ENCODE data around the gene EPB41L2. TPM values are rescaled to one million over a fixed set of nuclear protein-coding genes. Genes with fewer than 3 reads are reported as not detected.
A peak's percentile ranks its signal among the peaks of the same experiment; 100 is the strongest.
"Not testable (repeated sequence)": the region's sequence is repeated elsewhere in the genome, so short reads cannot be mapped to it uniquely, and the experiment has no call there.

EPB41L2 gene
- total and polyA plus RNA-seq, 10 donors: 19.3 to 210 (median 123) TPM

GRCh38 chr6:130991422-130992137, 71.5 kb downstream of the EPB41L2 start:
- Histone ChIP-seq H3K27ac (no peak overlapping the region), H3K27me3 (replicated peaks in 1 of 7) (no peaks in the 10 kb centered on the region), H3K9me3 (no peaks in the 10 kb centered on the region), H3K4me3 (no peak overlapping the region), H3K4me1 (peaks cover 0 to 3% (median 0%) of the 10 kb centered on the region in 6 donors), H3K36me3 (no peaks in the 10 kb centered on the region)
- TF ChIP-seq POLR2AphosphoS5 (IDR thresholded peaks at IDR 0.05) (no peak), POLR2A (IDR thresholded peaks at IDR 0.05) (no peak)
- TF ChIP-seq, protein P1, sequence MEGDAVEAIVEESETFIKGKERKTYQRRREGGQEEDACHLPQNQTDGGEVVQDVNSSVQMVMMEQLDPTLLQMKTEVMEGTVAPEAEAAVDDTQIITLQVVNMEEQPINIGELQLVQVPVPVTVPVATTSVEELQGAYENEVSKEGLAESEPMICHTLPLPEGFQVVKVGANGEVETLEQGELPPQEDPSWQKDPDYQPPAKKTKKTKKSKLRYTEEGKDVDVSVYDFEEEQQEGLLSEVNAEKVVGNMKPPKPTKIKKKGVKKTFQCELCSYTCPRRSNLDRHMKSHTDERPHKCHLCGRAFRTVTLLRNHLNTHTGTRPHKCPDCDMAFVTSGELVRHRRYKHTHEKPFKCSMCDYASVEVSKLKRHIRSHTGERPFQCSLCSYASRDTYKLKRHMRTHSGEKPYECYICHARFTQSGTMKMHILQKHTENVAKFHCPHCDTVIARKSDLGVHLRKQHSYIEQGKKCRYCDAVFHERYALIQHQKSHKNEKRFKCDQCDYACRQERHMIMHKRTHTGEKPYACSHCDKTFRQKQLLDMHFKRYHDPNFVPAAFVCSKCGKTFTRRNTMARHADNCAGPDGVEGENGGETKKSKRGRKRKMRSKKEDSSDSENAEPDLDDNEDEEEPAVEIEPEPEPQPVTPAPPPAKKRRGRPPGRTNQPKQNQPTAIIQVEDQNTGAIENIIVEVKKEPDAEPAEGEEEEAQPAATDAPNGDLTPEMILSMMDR (IDR thresholded peaks at IDR 0.05 in 8 of 11, conservative IDR thresholded peaks at IDR 0.05 in 3 of 11): no peak
- DNase-seq: no peak
- WGBS, 5 donors: 87 to 93% (median 92%) methylated on average over 6 of the region's 6 CpGs
- intact Hi-C loops (cut with DNase I; ENCODE audit: low total_unique reads): no loop called here

DNA sequence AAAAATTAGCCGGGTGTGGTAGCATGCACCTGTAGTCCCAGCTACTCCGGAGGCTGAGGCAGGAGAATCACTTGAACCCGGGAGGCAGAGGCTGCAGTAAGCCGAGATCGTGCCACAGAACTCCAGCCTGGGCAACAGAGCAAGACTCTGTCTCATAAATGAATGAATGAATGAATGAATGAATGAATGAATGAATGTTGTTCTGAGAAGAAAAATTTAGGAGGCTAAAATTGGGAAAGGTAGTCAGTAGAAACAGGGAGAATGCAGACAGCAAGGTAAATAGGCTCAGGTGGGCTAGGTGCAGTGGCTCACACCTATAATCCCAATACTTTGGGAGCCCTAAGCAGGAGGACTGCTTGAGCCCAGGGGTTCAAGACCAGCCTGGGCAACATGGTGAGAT, 75.5 kb downstream of the EPB41L2 start:
- H3K36me3 ChIP-seq; H3K27ac ChIP-seq; intact Hi-C loops (cut with DNase I; ENCODE audit: low total_unique reads); DNase-seq; H3K27me3 ChIP-seq (replicated peaks in 1 of 7); H3K4me1 ChIP-seq; H3K4me3 ChIP-seq: not testable (repeated sequence)
- 84 to 98% (median 94%) methylated on average over 5 of the region's 5 CpGs for WGBS, 5 donors
- peaks cover 0 to 16% (median 9%) of the 10 kb centered on the region in 8 donors for H3K9me3 ChIP-seq

- Histone ChIP-seq H3K36me3 (peaks cover 0 to 4% (median 0%) of the 10 kb centered on the region in 6 donors), H3K4me1 (peaks cover 8 to 28% (median 16%) of the 10 kb centered on the region in 6 donors), H3K27ac (no peak overlapping the region), H3K9me3 (peaks cover 0 to 16% (median 9%) of the 10 kb centered on the region in 8 donors), H3K27me3 (replicated peaks in 1 of 7) (no peaks in the 10 kb centered on the region), H3K4me3 (no peak overlapping the region)
- WGBS, 5 donors: 94 to 97% (median 96%) methylated on average over 8 of the region's 8 CpGs
- TF ChIP-seq, protein P1 (IDR thresholded peaks at IDR 0.05 in 8 of 11, conservative IDR thresholded peaks at IDR 0.05 in 3 of 11): no peak
- no peak for TF ChIP-seq POLR2AphosphoS5 (IDR thresholded peaks at IDR 0.05)
- no peak for TF ChIP-seq POLR2A (IDR thresholded peaks at IDR 0.05)
- intact Hi-C loops (cut with DNase I; ENCODE audit: low total_unique reads): no loop called here
- no peak for DNase-seq
These were observed 77.9 kb downstream of the EPB41L2 start for GRCh38 chr6:130985115-130985514.

GRCh38 chr6:130982941-130983456, 80.0 kb downstream of the EPB41L2 start:
- H3K4me3 ChIP-seq: no peak overlapping the region
- no peaks in the 10 kb centered on the region for H3K27me3 ChIP-seq (replicated peaks in 1 of 7)
- no peak for TF ChIP-seq POLR2AphosphoS5 (IDR thresholded peaks at IDR 0.05)
- TF ChIP-seq, protein P1 (IDR thresholded peaks at IDR 0.05 in 8 of 11, conservative IDR thresholded peaks at IDR 0.05 in 3 of 11): no peak
- no peak for TF ChIP-seq POLR2A (IDR thresholded peaks at IDR 0.05)
- peaks cover 8 to 46% (median 23%) of the 10 kb centered on the region in 6 donors for H3K4me1 ChIP-seq
- intact Hi-C loops (cut with DNase I; ENCODE audit: low total_unique reads): no loop called here
- peaks cover 0 to 16% (median 9%) of the 10 kb centered on the region in 8 donors for H3K9me3 ChIP-seq
- H3K27ac ChIP-seq: peak overlapping the region in 4 of 8 donors; percentile 4 to 41 (median 34)
- H3K36me3 ChIP-seq: peaks cover 0 to 4% (median 0%) of the 10 kb centered on the region in 6 donors
- WGBS, 5 donors: 79 to 90% (median 86%) methylated on average over 6 of the region's 6 CpGs
- no peak for DNase-seq

Measured in spleen (tissue), 11 donors.